GM18526 (cell line): Measurements from ENCODE around the gene HSD11B2.

ENCODE experiments used
- POLR2A ChIP-seq: IDR thresholded peaks from 3 replicates; pipeline ENCODE4 v1.6.1; 2011; ENCODE audit not compliant: insufficient read length; ENCODE audit errors: extremely low read depth

The HSD11B2 gene

GRCh38 chr16:67483150-67483549 is 52.2 kb downstream of the HSD11B2 start, which contains the start of gene AGRP:
Gene AGRP (minus strand): TSS chr16:67483547. CDS start chr16:67483398, 149 bp downstream.
- TF ChIP-seq POLR2A = no peak

- TF ChIP-seq POLR2A = no peak
These were observed 53.0 kb downstream of the HSD11B2 start for GRCh38 chr16:67483731-67484525.

- TF ChIP-seq POLR2A = no peak
These were observed 55.9 kb downstream of the HSD11B2 start for GRCh38 chr16:67486805-67487204.
